Measurements from ENCODE around the gene WNK2.

Gene WNK2

GRCh38 chr9:93218671-93219420 is 34.9 kb downstream of the WNK2 start:
- no peak for DNase-seq (ENCODE audit: low read depth)

GRCh38 chr9:93219692-93220091 is 35.8 kb downstream of the WNK2 start:
- no peak for DNase-seq (ENCODE audit: low read depth)

DNA sequence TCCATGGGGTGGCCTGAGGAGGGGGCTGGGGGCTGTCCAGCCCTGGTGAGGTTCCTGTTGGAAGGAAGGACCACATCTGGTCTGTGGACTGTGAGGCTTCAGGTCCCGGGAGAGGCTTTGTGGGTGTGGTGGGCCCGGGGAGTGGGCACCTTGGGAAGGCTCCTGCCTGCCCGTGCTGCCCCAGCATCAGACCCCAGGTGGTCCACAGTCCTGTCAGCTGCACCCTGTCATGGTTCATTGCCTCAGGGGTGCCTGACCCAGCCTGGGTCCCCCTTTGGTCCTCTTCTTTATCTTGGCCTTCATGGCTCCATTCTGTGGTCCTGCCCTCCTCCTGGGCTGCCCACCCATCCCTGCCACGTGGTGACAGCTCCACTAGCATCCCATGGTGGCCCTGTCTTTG is 36.7 kb downstream of the WNK2 start:
- DNase-seq (ENCODE audit: low read depth): no peak

- DNase-seq (ENCODE audit: low read depth): no peak
Measured at GRCh38 chr9:93221044-93221443, 37.1 kb downstream of the WNK2 start.

DNA sequence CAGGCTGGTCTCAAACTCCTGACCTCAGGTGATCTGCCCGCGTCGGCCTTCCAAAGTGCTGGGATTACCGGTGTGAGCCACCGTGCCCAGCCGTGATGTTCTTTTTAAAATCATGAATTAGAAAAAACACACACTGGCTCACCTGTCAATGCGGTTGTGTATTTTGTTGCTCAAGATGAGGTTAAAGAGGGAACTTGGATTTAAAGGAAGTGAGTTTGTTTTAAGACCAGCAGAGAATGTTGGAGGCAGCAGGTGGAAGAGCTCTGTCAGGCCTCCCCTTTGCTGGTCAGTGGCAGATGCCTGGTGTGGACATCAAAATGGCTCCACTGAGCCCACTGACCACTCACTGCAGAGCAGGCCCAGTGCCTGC is 38.9 kb downstream of the WNK2 start:
- DNase-seq (ENCODE audit: low read depth): no peak

DNA sequence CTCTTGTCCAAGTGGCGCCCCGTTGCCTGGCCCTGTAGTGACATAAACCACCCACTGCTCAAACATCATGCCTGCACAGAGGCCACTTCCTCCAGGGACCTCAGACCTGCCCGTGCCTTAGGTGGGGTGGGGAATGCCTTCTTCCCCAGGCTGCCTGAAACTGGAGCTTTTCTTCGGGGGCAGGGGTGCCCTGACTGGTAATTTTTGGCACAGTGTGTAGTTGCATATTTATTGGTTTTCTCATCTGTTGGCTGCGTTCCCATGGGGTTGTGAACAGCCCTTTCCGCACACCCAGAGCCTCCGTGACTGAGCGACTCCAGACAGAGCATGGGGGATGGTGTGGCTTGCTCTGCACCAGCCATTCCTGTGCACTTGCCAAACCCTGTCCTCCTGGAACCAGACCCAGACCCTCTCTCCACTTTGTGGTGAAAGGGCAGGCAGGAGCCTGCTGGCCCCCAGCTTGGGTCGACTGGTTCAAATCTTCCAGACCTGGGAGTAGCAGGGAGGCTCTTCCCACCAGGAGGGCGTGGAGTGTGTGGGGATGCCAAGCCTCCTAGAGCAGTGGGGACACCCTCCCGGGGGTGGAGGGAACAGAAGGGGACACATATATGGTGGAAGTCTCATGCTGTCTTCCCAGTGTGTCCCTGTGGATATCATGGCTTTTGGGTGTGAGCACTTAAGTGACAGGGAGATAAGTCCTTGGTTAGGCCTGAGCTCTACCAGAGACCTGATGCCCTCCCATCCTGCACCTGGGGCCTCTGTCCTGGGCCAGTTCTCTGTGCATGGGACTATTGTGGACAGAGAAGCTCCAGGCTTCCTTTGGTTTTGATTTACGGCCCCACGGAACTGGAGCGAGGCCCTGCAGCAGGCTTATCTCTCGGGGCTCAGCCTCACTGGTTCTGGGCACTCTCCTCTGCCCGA is 39.6 kb downstream of the WNK2 start:
- DNase-seq (ENCODE audit: low read depth): no peak

DNA sequence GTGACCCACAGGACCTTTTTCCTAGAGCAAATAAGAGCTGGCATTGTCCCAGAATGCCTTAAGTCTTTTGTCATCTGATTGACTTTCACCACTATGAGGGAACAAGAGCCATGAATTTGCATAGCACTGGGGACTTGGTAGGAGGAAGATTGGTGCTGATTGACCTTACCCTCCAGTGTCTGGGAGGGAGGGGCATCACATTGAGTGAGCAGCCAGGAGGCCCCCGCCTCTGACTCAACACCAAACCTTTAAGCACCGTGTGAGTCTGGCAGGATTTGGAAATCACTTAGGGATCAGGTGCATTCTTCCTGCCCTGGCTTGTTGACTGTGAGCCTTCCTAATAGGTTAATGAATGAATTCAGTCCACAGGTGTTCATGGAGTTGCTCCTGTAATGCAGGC is 40.7 kb downstream of the WNK2 start:
- DNase-seq (ENCODE audit: low read depth): no peak

DNA sequence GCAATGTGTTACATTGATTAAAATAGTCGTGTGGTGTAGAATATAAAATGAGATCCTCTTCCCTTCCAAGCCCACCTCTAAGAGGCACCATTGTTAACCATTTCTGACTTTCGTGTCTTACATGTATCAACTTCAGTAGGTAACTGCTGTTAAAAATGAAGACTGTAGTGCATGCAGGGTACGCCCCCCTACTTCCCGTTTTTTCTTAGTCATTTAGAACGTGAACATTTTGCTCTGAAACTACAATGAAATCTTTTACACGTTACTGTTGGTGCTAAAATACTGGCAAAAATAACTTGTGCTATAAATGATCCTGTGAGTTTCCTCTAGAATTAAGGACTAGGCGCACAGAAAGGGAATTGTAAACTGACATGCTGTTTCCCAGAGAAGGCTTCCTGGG is 41.5 kb downstream of the WNK2 start:
- no peak for DNase-seq (ENCODE audit: low read depth)

GRCh38 chr9:93225892-93226291 is 42.0 kb downstream of the WNK2 start:
- no peak for DNase-seq (ENCODE audit: low read depth)

GRCh38 chr9:93226819-93227218 is 42.9 kb downstream of the WNK2 start:
- no peak for DNase-seq (ENCODE audit: low read depth)

GRCh38 chr9:93228030-93228429 is 44.1 kb downstream of the WNK2 start:
- no peak for DNase-seq (ENCODE audit: low read depth)

- no peak for DNase-seq (ENCODE audit: low read depth)
Measured at GRCh38 chr9:93228453-93228852, 44.5 kb downstream of the WNK2 start.

GRCh38 chr9:93229636-93230035 is 45.7 kb downstream of the WNK2 start:
- no peak for DNase-seq (ENCODE audit: low read depth)

DNA sequence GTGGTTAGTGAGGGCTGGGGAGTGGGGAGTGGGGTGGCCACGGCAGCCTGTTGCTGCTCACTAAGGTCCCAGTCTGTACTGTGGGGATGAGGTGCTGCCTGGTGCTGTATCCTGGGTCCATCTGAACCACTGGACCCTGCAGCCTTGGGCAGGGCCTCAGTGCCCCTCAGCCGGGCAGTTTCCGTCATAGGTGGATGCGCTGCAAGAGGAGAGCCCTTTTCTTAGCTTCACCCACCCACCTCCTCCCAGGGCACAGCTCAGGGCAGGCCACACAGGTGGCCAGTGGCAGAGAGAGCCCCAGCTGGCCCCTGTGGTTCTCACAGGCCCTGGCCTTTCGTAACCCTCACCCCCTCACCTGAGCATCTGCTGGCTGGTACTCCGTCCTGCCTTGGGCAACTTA is 46.2 kb downstream of the WNK2 start:
- DNase-seq (ENCODE audit: low read depth): no peak

DNA sequence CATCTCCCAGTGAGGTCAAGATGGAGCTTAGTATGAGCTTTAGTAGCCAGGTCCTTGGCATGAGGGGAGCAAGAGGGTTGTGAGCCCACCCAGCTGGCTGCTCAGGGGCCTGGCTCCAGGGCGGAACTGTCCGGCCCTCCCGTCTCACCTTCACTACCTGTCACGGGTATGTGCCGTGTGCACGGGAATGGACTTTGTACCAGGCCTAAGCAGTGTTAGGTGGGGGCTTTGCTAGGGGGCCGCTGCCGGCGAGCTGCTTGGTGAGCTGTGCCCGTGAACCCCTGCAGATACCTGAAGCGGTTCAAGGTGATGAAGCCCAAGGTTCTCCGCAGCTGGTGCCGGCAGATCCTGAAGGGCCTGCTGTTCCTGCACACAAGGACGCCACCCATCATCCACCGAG is 46.7 kb downstream of the WNK2 start:
- DNase-seq (ENCODE audit: low read depth): no peak

GRCh38 chr9:93231121-93231694 is 47.3 kb downstream of the WNK2 start:
- no peak for DNase-seq (ENCODE audit: low read depth)

GRCh38 chr9:93231716-93232115 is 47.8 kb downstream of the WNK2 start:
- no peak for DNase-seq (ENCODE audit: low read depth)

- no peak for DNase-seq (ENCODE audit: low read depth)
Measured at GRCh38 chr9:93232388-93232960, 48.5 kb downstream of the WNK2 start.

DNA sequence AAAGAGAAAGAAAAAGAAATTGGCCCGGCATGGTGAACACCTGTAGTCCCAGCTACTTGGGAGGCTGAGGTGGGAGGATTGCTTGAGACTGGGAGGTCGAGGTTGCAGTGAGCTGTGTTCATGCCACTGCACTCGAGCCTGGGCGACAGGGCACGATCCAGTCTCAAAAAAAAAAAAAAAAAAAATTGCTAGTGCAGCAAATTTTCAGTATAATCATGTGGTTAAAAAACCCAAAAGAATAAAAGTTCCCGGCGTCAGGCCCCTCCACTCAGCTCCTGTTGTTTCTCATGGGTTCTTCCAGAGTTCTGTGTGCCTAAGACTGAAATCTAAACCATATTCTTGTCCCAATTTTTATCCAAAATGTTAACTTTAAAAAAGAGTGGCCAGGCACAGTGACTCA is 49.1 kb downstream of the WNK2 start:
- no peak for DNase-seq (ENCODE audit: low read depth)

GRCh38 chr9:93234600-93234999 is 50.7 kb downstream of the WNK2 start:
- DNase-seq (ENCODE audit: low read depth): no peak

DNA sequence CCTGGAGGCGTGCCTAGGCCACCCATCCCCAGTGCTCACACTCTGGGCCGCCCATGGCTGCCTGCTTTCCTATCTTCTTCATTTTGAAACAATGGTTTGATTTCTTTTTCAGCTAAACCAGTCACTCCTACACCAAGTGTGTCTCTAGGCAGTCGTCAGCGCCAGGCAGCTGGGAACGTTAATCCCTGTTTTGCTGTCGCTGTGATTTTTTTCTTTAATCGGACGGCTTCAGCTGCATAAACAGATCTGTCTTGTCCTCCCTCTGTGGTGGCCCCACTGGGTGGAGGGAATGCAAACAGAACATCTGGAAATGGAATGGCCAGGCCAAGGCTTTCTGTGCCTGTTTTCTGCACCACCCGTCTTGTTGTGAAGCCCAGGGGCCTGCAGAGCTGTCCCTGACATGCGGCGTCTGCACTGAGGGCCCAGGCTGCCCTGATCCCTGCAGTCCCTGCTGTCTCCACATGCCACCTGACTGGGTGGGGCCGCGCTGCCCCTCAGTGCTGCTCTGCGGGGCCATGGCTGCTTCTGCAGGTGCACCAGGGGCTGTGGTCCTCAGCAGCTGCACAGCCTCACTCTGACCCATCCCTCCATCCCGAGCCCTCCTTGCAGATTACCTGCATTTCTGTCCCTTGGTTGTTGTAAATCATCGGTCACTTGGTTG is 51.5 kb downstream of the WNK2 start:
- DNase-seq (ENCODE audit: low read depth): no peak

GRCh38 chr9:93236541-93237206 is 52.7 kb downstream of the WNK2 start:
- DNase-seq (ENCODE audit: low read depth): no peak
